ENCODE data around the gene DAO.
"Not testable (repeated sequence)": the region's sequence is repeated elsewhere in the genome, so short reads cannot be mapped to it uniquely, and the experiment has no call there.

DAO gene

GRCh38 chr12:108879615-108880254 is at the start of gene DAO:
DAO (plus strand) TSS chr12:108880092; CDS start chr12:108885007, 4,915 bp downstream.
- no peak for FAIRE-seq

GRCh38 chr12:108831309-108831991 is 48.4 kb upstream of the DAO start:
- no peak for FAIRE-seq

- FAIRE-seq, result no peak
These were observed 47.7 kb upstream of the DAO start for GRCh38 chr12:108832208-108832607.

- FAIRE-seq, result no peak
These were observed 47.0 kb upstream of the DAO start for GRCh38 chr12:108832730-108833354.

- no peak for FAIRE-seq
These were observed 46.5 kb upstream of the DAO start for GRCh38 chr12:108833355-108833733.

GRCh38 chr12:108833757-108834472 is 46.0 kb upstream of the DAO start:
- FAIRE-seq, result no peak

GRCh38 chr12:108835860-108836634 is 43.8 kb upstream of the DAO start:
- peak; percentile 99 for FAIRE-seq

GRCh38 chr12:108837239-108837638 is 42.7 kb upstream of the DAO start:
- FAIRE-seq, result no peak

- FAIRE-seq, result no peak
These were observed 42.2 kb upstream of the DAO start for GRCh38 chr12:108837680-108838079.

GRCh38 chr12:108838194-108839017 is 41.5 kb upstream of the DAO start:
- FAIRE-seq, result no peak

GRCh38 chr12:108839018-108839889 is 40.6 kb upstream of the DAO start:
- FAIRE-seq, result no peak

GRCh38 chr12:108839890-108840230 is 40.0 kb upstream of the DAO start:
- no peak for FAIRE-seq

- FAIRE-seq, result no peak
These were observed 39.1 kb upstream of the DAO start for GRCh38 chr12:108840605-108841332.

- not testable (repeated sequence) for FAIRE-seq
These were observed 38.1 kb upstream of the DAO start for GRCh38 chr12:108841825-108842224.

- no peak for FAIRE-seq
These were observed 37.5 kb upstream of the DAO start for GRCh38 chr12:108842361-108842760.

GRCh38 chr12:108843187-108843586 is 36.7 kb upstream of the DAO start:
- FAIRE-seq, result no peak

GRCh38 chr12:108845696-108846095 is 34.2 kb upstream of the DAO start:
- FAIRE-seq, result no peak

GRCh38 chr12:108846290-108846701 is 33.6 kb upstream of the DAO start:
- FAIRE-seq, result no peak

GRCh38 chr12:108847705-108848104 is 32.2 kb upstream of the DAO start:
- no peak for FAIRE-seq

- no peak for FAIRE-seq
These were observed 30.2 kb upstream of the DAO start for GRCh38 chr12:108849660-108850059.

Data from TTC549 (cell line).